GM15510 (cell line): ENCODE measurements around the gene CETN2.

Source experiments
- POLR2A ChIP-seq: IDR thresholded peaks from 3 replicates; pipeline ENCODE4 v1.6.1; 2011; ENCODE audit warnings: borderline replicate concordance; ENCODE audit not compliant: insufficient read length; ENCODE audit errors: extremely low read depth

Gene CETN2

DNA sequence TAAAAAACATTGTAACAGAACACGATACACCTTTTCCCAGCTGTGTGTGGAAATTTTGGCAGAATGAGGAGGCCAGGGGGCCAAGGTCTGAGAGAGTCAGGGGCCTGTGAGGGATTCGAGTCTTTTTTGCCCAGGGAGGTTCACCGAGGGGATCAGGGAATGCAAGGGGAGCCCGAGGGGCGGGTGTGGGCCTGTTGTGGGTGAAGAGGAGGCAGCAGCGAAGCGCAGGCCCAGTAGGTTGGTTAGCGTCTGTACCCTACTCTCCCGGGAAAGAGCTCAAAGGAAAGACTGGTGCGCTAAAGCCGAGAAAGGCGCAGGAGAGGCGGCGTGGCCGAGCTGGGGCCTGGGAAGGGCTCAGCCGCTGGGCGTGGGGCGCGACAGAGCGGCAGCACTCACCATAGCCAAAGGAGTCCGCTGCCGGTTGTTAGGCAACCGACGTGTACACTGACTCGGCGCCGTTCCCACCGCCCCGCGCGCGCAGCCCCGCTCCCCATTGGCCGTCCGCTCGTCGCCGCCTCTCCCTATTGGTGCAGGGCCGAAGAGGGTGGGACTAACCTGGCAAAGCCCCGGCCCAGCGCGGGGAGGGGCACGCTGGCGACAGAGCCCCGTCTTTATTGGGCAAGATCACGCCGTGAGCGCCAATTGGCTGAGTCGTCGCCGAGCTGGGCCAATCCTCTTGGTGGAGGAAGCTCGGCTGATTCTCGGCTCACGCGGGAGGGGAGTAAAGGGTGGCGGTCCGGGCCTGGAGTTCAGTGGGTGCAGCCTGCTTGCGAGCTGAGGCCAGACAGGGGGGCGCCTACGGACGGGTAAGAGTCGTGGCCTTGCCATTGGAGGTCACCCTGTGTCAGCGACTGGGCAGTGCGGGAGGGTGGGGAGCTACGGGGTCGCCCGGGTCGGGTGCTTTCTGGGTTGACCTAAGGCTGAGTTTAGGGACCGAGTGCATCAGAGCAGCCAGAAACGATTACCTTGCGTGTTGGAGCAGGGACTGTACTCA is at the start of gene CETN2, which contains the start of gene NSDHL:
Gene CETN2 (minus strand): TSS at position 446 of the 994 bp plus-strand sequence. CDS start 47 bp downstream, at position 399.
Gene NSDHL (plus strand): TSS at position 752 of the 994 bp plus-strand sequence. CDS start 15,262 bp downstream, outside the sequence.
- peak; percentile 64 for TF ChIP-seq POLR2A

DNA sequence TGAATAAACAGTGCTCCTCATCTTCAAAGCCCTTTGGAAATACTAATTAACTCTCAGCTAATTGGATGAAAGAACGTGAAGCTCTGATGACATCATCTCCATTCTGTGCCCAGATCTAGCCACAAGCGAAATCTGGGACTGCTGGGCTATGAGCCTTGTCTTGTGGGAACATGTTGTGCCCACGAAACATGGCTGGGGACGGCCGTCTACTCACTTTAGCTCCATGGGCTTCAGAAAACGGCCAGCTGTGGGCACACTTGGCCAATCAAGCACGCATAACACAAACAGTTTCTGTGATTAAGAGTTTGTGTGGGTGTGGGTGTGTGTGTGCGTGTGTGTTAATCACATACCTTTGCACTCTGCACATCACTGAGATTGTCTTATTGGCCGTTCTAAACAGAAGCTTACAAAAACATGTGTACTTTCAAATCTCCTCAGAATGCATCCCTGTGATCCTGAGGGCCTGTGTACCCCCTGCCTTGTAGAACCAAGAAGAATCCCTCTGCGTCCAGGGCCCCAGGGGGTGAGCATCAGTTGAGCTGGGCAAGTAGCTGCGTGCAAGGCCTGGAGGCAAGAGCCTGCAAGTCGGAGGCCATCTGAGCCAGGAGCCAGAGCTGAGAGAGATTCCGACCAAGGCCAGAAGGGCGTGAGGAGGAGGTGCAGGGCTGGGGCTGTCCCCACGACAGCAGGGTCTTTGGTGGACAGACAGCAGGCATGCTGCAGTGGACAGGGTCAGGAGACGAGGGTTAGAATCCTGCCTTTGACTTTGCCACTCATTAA is 48.6 kb upstream of the CETN2 start:
- TF ChIP-seq POLR2A = no peak

DNA sequence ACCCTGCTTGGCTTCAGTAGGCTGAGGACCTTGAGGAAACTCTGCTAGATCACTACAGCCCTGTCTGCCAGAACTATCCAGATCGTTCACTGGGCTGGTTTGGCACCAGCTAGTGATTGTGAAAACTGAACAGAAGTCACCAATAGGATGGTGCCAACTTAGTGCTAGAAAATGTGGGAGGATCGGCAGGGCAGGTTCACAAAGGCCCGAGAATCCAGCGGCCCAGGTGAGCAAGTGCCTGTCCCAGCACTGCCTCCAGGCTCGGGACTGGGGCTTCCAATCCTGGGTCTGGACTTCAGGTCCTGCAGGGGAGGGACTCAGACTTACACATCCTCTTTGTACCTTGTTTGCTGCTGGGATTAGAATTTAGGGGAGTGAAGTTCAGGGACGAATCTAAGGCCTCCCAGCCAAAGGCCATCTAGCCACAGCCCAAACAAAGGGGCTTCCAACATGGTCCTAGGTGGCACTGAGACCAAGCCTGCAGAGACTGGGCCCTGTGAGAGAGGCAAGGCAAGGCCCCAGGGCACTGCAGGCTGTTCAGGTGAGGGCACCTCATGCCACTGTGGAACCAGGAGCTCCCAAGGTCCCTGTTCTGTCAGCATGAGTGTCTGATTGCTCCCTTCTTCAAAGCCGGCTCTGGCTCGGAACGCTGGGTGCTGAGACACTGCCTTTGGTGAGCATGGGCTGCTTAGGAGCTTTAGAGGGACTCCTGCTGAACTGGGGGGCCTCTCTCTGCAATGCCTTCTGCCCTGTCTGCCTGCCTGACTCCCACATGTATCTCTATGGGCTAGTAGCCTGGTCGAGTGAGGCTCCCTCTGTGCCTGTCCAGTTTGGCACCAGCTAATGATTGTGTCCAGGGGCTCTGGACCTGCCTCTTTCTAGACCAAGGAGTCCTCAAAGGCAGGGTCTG is 46.6 kb upstream of the CETN2 start:
- no peak for TF ChIP-seq POLR2A

DNA sequence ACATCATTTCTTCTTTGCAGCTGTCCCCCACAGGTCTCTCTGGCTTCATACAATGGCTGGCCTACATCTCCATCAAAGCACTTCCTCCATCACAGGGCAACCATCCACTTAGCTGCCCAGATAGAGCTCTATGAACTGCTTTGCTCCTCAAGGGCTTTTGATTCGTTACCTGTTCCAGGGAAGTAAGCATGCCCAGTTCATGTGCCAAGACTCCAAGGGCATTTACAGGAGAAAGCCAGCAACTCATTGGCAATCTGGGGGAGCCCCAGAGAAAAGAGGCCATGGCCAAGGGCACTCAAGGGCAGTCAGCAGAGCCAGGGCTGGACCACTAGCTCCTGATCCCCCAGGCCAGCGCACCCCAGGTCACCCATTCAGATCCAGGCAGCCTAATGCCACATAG is 42.8 kb upstream of the CETN2 start:
- TF ChIP-seq POLR2A = no peak

DNA sequence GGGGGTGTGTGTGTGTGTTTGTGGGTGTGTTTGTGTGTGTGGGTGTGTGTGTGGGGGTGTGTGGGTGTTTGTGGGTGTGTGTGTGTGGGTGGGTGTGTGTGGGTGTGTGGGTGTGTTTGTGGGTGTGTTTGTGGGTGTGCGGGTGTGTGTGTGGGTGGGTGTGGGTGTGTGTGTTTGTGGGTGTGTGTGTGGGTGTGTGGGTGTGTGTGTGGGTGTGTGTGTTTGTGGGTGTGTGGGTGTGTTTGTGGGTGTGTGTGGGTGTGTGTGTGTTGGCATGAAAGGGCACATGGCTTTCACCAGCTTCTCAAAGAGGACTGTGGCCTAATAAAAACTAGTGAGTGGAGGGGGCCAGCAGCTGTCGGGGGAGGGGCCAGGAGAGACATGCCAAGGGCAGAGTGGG is 42.0 kb upstream of the CETN2 start:
- TF ChIP-seq POLR2A = no peak

DNA sequence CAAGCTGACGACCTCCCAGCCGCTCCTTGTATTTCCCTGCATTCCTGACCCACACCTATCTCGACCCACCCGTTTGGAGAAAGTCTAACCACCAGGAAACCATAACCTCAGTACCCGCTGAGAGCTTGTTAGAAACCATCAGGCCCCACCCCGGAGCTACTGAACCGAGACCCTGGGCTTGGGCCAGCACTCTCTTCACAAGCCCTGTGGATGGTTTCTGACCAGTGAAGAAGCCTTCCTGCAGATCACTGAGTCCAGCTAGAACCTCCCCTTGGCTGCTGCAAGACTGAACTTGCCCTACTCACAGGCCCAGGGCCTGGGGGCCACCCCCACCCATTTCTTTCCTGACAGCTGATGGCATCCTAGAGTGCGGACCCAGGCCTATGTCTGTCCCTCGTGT is 40.7 kb upstream of the CETN2 start:
- TF ChIP-seq POLR2A = no peak

DNA sequence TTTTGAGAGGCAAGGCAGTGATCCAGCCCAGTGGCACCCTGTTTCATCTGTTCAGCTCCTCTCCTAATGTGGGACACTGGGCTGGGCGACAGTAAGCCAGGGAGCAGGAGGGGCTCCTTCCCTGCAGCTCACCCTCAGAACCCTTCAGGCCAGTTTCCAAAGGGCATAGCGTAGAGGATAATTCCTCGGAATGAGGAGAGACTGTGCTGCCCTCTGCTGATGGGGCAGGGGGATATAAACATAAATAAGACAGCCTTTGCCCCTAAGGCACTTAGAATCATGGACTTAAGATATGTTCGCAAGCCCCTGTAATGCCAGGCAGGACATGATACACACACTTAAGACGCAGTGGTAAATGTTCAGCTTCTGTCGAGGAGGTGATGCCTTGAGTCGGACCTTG is 39.4 kb upstream of the CETN2 start:
- no peak for TF ChIP-seq POLR2A

DNA sequence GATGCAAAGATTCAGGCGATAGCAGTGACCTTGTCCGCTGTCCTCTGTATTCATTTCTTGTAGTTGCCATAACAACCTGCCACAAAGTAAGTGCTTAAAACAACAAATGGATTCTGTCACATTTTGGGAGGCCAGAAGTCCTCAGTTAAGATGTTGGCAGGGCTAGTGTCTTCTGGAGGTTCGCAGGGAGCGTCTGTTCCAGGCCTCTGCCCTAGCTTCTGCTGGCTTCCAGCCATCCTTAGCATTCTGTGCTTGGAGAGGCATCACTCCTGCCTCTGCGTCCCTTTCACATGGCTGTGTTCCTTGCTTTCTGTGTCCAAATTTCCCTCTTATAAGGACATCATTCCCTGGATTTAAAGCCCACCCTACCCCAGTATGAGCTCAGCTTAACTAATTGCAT is 35.8 kb upstream of the CETN2 start:
- no peak for TF ChIP-seq POLR2A

DNA sequence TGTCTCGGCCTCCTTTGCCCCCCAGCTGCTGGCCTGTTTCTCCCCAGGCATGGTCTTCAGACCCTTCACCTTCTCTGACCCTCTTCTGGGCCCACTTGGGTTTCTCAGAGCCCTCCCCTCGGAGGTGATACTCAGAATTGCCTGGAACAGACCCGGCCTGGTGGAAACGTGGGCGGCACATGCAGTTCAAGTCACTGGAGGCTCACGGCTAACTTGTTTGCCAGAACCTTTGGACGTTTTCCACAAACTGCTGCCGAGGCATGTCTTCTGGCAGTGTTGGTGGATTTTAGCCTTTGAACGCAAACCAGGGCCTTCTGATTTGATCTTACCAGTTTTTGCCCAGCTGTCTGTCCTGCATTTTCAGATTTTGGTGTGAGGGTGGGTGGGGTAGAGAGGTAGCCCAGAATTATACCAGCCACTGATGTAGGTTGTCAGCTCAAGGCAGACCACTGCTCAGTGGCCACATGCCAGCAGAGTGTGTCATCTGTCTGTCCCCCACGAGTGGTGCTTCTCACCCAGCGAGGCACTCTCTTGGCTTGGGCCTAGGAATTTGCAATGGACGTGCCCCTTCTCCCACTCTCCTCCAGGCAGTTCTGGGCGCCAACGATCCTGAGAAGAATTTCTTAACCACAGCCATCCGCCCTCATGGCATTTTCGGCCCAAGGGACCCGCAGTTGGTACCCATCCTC is 34.8 kb upstream of the CETN2 start:
- TF ChIP-seq POLR2A = no peak

DNA sequence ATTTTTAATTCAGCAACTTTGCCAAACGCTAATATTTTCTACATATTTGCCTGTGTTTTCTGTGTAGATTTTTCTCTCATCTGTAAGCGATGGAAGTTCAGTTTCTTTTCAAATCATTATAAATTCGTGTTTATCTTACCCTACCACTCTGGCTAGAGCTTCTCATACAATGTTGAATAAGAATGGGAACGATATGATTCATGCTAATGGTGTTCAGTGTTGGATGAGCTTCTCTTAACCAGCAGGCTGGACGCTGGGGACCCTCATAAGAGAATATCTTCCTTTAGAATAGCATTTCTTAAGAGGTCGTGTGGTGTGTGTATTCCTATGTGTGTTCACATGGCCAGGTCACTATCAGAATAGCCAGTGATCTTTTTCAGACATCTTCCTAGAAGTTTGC is 31.3 kb upstream of the CETN2 start:
- no peak for TF ChIP-seq POLR2A

DNA sequence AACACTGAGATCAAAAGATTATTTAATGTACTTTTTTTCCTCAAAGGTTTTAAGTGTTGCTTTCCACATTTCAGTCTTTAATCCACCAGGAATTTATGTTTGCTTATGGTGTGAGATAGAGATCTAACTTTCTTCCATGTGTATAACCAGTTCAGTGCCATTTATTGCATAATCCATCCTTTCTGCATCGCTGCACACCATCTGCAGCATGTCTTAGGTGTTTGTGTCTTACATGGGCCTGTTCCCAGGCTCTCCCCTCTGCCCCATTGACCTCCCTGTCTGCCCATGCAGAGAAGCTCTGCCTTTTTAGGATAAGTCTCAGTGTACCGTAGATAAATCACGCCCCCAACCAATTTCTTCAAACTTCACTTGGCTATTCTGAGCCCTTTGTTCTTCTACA is 30.6 kb upstream of the CETN2 start:
- no peak for TF ChIP-seq POLR2A

DNA sequence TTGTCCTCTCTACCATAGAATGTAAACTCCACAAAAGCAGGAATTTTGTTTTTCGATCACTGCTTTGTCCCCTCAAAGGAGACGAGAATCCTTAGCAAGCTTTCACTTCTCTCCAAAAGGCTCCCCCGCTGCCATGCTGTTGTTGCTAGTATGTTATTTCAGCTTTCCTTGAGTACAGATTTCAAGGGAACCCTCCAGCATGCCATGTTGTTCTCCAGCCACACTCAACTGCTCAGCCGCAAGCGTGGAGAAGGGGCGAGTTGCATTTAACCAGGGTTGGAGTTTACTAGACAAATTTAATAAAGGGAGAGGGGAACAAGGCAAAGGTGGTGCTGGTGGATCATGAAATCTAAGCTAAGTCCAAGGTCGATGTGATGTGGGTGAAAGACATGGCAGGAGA is 23.4 kb upstream of the CETN2 start:
- TF ChIP-seq POLR2A = no peak

DNA sequence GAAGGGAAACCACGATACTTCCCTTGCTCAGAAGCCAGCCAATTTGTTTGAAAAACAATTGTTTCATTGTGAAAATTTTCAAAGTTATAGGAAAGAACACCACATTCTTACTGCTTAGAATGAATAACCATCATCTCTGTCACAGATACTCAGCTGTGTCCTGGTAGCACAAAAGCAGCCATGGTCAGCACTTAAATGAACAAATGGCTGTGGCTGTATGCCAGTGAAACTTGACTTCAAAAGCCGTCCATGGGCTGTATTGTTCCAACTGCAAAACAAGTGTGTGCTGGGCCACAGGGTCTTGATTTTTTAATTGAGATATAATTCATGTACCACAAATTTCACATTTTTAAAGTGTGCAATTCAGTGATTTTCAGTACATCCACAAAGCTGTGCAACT is 19.9 kb upstream of the CETN2 start:
- TF ChIP-seq POLR2A = no peak

DNA sequence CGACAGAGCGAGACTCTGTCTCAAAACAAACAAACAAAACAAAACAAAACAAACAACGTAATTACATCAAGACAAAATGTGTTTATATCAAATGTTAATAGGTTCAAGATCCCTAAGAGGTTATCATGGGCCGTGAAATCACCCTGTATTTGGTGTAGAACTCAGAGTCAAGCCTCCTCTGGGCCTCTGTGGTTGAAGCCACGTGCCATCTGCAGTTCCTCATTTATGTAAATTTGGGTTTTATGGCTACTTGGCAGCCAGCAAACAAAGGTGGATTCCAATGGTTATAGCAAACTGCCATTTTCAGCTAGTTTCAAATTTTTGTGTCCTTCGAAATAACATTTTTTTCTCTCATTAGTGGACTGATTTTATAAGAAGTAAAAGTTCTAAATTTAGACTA is 16.7 kb upstream of the CETN2 start:
- no peak for TF ChIP-seq POLR2A

DNA sequence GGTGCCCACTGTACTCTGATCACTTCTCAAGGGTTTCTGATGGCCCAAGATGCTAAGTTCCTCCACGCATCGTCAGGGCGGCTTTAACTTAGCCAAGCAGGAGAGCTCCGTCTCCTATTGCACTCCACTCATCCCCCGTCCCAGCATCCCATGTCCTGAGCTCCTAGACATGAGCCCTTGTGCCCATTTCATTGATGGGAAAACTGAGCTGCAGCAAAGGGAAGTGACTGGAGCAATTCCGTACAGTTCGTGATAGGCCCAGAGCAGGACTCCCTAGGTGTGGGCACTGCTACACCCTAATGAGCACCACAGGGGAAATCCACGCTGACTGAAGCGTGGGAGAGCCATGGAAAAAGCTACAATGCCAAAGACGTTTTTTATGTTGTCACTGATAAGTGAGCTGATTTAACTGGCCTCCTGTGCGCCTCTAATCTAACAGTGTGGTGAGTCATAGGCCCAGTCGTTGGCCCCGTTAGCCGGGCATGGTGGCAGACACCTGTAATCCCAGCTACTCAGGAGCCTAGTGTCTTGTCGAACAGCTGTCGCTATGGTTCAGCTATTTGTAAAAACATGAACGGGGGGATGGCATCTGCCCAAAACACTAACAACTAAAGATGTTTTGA is 15.2 kb upstream of the CETN2 start:
- TF ChIP-seq POLR2A = no peak
